ENCODE measurements around the gene NAA80.

Gene NAA80

DNA sequence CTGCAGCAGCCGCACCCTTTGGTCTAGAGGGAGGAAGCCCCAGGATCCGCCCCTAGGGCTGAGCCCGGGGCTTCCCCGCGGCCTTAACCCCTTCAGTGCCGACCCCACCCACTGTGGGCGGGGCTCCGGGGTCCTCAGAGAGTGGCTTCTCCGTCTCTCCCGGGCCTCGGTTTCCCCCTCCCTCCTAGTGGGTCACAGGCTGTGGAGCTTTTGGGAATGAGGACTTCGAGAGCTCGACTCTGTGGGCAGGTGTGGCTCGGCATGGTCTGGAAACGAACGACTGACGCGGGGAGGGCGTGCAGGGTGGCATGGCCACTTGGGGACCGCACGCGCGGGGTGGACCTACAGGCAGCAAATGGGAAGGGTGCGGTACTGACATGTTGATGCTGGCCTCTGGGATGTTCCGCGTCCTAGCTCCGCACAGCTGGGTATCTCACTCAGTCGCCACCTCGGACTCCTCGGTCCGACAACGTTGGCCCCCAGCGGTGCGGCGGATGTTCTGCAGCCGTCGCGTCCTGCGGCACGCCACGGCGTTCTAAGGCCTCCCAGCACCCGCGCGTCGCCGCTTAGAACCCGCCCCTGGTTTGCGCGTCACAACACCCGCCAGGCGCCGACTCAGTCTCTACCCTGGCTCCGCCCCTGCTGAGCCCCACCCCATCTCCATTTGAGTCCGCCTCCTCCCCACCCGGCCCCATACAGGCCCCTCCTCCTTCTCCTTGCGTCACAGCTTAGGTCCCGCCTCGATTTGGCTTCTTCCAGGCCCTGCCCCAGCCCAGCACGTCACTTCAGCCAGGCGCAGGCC lies at the start of gene NAA80, which contains the start of gene HYAL3:
NAA80 (minus strand) TSS at position 570 of the 802 bp plus-strand sequence. CDS start 1,942 bp downstream, outside the sequence.
HYAL3 (minus strand) TSS at position 570 of the 802 bp plus-strand sequence. CDS start 3,803 bp downstream, outside the sequence.
- ChIA-PET CTCF (interaction anchor here (0.6 to 0.7 kb wide), 4 partner anchors 22 to 132 kb away, joined by 3 to 6 read pairs (median 4); partner anchors contain the start of gene RASSF1), POLR2A (ENCODE audit: low non-redundant PET) (interaction anchor here (0.6 to 1.5 kb wide), 3 partner anchors 16 to 25 kb away, joined by 3 to 5 read pairs (median 3); no protein-coding TSS in a partner anchor)
- peak within 1 kb of the TSS; percentile 93 for H3K27ac ChIP-seq
- TF ChIP-seq, protein P1, sequence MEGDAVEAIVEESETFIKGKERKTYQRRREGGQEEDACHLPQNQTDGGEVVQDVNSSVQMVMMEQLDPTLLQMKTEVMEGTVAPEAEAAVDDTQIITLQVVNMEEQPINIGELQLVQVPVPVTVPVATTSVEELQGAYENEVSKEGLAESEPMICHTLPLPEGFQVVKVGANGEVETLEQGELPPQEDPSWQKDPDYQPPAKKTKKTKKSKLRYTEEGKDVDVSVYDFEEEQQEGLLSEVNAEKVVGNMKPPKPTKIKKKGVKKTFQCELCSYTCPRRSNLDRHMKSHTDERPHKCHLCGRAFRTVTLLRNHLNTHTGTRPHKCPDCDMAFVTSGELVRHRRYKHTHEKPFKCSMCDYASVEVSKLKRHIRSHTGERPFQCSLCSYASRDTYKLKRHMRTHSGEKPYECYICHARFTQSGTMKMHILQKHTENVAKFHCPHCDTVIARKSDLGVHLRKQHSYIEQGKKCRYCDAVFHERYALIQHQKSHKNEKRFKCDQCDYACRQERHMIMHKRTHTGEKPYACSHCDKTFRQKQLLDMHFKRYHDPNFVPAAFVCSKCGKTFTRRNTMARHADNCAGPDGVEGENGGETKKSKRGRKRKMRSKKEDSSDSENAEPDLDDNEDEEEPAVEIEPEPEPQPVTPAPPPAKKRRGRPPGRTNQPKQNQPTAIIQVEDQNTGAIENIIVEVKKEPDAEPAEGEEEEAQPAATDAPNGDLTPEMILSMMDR (conservative IDR thresholded peaks at IDR 0.05; ENCODE audit: low read depth) = peak; percentile 41
- peak; percentile 98 for DNase-seq (ENCODE audit: low spot score)

- no peak for DNase-seq (ENCODE audit: low spot score)
- TF ChIP-seq, protein P1 (conservative IDR thresholded peaks at IDR 0.05; ENCODE audit: low read depth) = peak; percentile 75
- CTCF ChIA-PET = interaction anchor here (0.6 to 1.3 kb wide), 5 partner anchors 74 to 1108 kb away, joined by 3 to 4 read pairs (median 3); no protein-coding TSS in a partner anchor
- H3K27ac ChIP-seq = peak overlapping the region; percentile 95
- POLR2A ChIA-PET (ENCODE audit: low non-redundant PET) = no interaction called here
These were observed 48.1 kb upstream of the NAA80 start for GRCh38 chr3:50347187-50347813.

DNA sequence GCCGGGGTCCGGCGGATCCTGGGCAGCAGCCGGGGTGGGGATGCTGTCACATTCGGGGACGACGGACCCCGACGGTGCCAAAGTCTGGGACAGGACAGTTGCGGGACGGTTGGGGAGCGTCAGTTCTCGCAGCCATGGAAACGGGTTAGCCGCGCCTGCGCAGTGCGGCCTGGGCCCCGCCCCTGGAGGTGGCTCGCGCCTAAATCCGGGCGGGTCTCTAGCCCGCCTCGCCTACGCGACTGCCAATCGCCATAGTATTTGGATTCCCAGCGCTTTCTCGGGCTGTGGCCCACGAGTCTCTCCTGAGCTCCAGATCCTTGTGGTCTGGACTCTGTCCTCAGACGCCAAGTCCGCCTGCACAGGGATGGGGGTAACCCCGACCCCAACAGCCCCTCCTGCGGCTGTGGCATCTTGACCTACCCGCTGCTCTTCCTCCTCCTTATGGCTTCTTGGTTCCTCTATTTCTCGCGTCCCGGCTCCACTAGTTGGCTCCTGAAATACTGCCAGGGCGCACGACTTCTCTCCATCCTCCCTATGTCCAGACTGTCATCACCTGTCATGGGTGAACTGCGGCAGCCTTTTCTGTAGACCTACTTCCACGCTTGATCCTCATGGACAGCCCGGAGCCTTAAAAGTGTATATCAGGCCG lies 46.5 kb upstream of the NAA80 start, which contains the start of gene ZMYND10:
ZMYND10 (minus strand) TSS at position 147 of the 649 bp plus-strand sequence. CDS start 153 bp downstream, outside the sequence.
- peak within 1 kb of the TSS; percentile 95 for H3K27ac ChIP-seq
- TF ChIP-seq, protein P1 (conservative IDR thresholded peaks at IDR 0.05; ENCODE audit: low read depth) = no peak
- ChIA-PET POLR2A (ENCODE audit: low non-redundant PET) (interaction anchor here (0.6 kb wide), 1 partner anchor 24 kb away, joined by 3 read pairs; no protein-coding TSS in a partner anchor), CTCF (no interaction called here)
- DNase-seq (ENCODE audit: low spot score) = peak; percentile 80

DNA sequence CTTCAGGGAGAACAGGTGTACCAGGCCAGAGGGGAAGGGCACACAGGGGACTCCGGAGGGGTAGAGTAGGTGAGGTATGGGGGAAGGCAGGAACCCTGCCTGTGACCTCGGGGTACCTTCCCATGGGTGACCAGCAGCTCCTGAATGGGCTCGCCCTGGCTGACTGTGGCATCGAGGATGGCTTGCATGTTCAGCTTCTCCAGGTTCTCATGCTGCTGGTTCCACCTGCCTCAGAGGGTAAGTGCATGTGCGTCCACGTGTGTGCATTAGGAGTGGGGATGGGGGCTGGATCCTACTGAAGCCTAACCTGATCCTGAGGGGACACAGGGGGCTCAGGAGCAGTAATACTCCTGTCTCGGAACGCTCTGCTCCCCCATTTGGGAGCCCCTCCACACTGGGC lies 45.8 kb upstream of the NAA80 start:
- DNase-seq (ENCODE audit: low spot score) = no peak
- peak overlapping the region; percentile 95 for H3K27ac ChIP-seq
- POLR2A ChIA-PET (ENCODE audit: low non-redundant PET) = interaction anchor here (0.6 kb wide), 1 partner anchor 23 kb away, joined by 3 read pairs; no protein-coding TSS in a partner anchor
- TF ChIP-seq, protein P1 (conservative IDR thresholded peaks at IDR 0.05; ENCODE audit: low read depth) = no peak
- CTCF ChIA-PET = no interaction called here

DNA sequence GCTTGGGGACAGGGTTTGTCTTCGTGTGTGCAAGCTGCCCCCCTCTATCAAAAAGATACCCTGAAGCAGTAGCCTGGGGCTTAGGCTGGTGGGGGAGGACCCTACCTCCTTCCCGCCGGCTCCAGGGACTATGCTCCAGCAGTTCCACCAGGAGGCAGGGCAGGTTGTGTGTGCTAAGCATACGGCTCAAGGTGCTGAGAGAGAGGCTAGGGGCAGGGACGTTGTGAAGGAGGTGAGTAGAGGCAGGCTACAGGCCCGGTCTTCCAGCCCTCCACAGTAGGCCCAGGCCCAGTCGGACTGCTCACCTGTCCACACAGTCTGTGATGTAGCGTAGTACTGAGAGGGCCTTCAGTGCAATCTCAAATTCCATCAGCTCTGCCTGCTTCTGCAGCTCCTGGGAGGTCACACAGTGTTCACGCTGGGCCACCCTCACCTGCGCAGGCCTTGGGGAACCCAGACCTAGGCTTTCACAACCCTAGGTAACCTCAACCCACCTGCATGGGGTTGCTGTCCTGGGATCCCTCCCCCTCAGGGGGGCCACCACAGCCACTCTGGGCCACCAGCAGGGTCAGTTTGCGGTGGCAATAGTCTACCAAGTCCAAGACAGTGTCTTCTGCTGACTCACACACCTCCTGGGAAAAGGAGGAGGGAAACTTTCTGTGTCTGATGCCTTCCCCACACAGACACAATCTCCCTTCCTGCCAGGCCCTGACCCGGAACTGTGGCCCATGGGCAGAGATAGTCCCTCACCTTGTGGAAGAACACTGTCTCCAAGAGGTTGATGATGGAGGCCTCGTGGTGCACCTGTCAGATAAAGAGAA lies 43.8 kb upstream of the NAA80 start:
- ChIA-PET POLR2A (ENCODE audit: low non-redundant PET) (no interaction called here), CTCF (interaction anchor here (1.0 kb wide), 1 partner anchor 10 kb away, joined by 4 read pairs; no protein-coding TSS in a partner anchor)
- peak overlapping the region; percentile 98 for H3K27ac ChIP-seq
- DNase-seq (ENCODE audit: low spot score) = no peak
- TF ChIP-seq, protein P1 (conservative IDR thresholded peaks at IDR 0.05; ENCODE audit: low read depth) = no peak

Data from RWPE1 (cell line).